ENCODE measurements around the gene ZFP36L2.

ZFP36L2 gene

GRCh38 chr2:43217228-43218154 is 8.9 kb downstream of the ZFP36L2 start:
- no peak for DNase-seq
- intact Hi-C loops (cut with DNase I), result no loop called here

- intact Hi-C loops (cut with DNase I), result no loop called here
- no peak for DNase-seq
These were observed 9.8 kb downstream of the ZFP36L2 start for GRCh38 chr2:43216629-43217028.

GRCh38 chr2:43215673-43216255 is 10.6 kb downstream of the ZFP36L2 start:
- DNase-seq, result no peak
- intact Hi-C loops (cut with DNase I), result no loop called here

- no peak for DNase-seq
- intact Hi-C loops (cut with DNase I), result no loop called here
These were observed 12.2 kb downstream of the ZFP36L2 start for GRCh38 chr2:43214253-43214652.

GRCh38 chr2:43212931-43213330 is 13.5 kb downstream of the ZFP36L2 start:
- peak in 26 of 42 donors; percentile 30 to 72 (median 48) for DNase-seq
- intact Hi-C loops (cut with DNase I), result no loop called here

- intact Hi-C loops (cut with DNase I), result no loop called here
These were observed 14.1 kb downstream of the ZFP36L2 start for GRCh38 chr2:43212216-43212835.

GRCh38 chr2:43210467-43211303 is 15.7 kb downstream of the ZFP36L2 start:
- DNase-seq, result peak in 40 of 42 donors; percentile 32 to 90 (median 67)
- intact Hi-C loops (cut with DNase I), result no loop called here

More at GRCh38 chr2:43212216-43212835, 14.1 kb downstream of the ZFP36L2 start:
- DNase-seq, result no peak

- intact Hi-C loops (cut with DNase I), result no loop called here
These were observed 16.3 kb downstream of the ZFP36L2 start for GRCh38 chr2:43210125-43210466.

GRCh38 chr2:43209204-43209717 is 17.1 kb downstream of the ZFP36L2 start:
- intact Hi-C loops (cut with DNase I), result no loop called here
- no peak for DNase-seq

More at GRCh38 chr2:43210125-43210466, 16.3 kb downstream of the ZFP36L2 start:
- peak in 1 of 42 donors; percentile 28 for DNase-seq

- intact Hi-C loops (cut with DNase I), result no loop called here
- DNase-seq, result no peak
These were observed 18.7 kb downstream of the ZFP36L2 start for GRCh38 chr2:43207553-43208300.

GRCh38 chr2:43206602-43207001 is 19.8 kb downstream of the ZFP36L2 start:
- DNase-seq, result no peak

GRCh38 chr2:43203373-43203772 is 23.0 kb downstream of the ZFP36L2 start:
- no peak for DNase-seq
- intact Hi-C loops (cut with DNase I), result no loop called here

More at GRCh38 chr2:43206602-43207001, 19.8 kb downstream of the ZFP36L2 start:
- intact Hi-C loops (cut with DNase I), result no loop called here

GRCh38 chr2:43202289-43202688 is 24.1 kb downstream of the ZFP36L2 start:
- intact Hi-C loops (cut with DNase I), result no loop called here
- DNase-seq, result no peak

GRCh38 chr2:43201497-43201896 is 24.9 kb downstream of the ZFP36L2 start:
- no peak for DNase-seq
- intact Hi-C loops (cut with DNase I), result no loop called here

GRCh38 chr2:43201016-43201415 is 25.4 kb downstream of the ZFP36L2 start:
- DNase-seq, result no peak
- intact Hi-C loops (cut with DNase I), result no loop called here

- DNase-seq, result no peak
- intact Hi-C loops (cut with DNase I), result no loop called here
These were observed 26.6 kb downstream of the ZFP36L2 start for GRCh38 chr2:43199492-43200488.

- DNase-seq, result no peak
- intact Hi-C loops (cut with DNase I), result no loop called here
These were observed 28.1 kb downstream of the ZFP36L2 start for GRCh38 chr2:43198263-43198662.
